ENCODE data around the gene NOL9. TPM values are rescaled to one million over a fixed set of nuclear protein-coding genes. Genes with fewer than 3 reads are reported as not detected.

NOL9 gene
- 10 to 100 TPM; 29.0 to 34.6 TPM for total RNA-seq
- polyA plus RNA-seq (ENCODE audit: insufficient read depth, low read depth, low replicate concordance), result 11.4 TPM
- long read RNA-seq, donor 1, full-length matches to known transcripts, result 2 of 2 reads
- long read RNA-seq, donor 1, partial matches to known transcripts, result 0 of 2 reads
- long read RNA-seq, donor 1, other reads (novel, unspliced or antisense), result 0 of 2 reads
- long read RNA-seq, donor 2, full-length matches to known transcripts, result 2 of 2 reads
- long read RNA-seq, donor 2, partial matches to known transcripts, result 0 of 2 reads
- long read RNA-seq, donor 2, other reads (novel, unspliced or antisense), result 0 of 2 reads

DNA sequence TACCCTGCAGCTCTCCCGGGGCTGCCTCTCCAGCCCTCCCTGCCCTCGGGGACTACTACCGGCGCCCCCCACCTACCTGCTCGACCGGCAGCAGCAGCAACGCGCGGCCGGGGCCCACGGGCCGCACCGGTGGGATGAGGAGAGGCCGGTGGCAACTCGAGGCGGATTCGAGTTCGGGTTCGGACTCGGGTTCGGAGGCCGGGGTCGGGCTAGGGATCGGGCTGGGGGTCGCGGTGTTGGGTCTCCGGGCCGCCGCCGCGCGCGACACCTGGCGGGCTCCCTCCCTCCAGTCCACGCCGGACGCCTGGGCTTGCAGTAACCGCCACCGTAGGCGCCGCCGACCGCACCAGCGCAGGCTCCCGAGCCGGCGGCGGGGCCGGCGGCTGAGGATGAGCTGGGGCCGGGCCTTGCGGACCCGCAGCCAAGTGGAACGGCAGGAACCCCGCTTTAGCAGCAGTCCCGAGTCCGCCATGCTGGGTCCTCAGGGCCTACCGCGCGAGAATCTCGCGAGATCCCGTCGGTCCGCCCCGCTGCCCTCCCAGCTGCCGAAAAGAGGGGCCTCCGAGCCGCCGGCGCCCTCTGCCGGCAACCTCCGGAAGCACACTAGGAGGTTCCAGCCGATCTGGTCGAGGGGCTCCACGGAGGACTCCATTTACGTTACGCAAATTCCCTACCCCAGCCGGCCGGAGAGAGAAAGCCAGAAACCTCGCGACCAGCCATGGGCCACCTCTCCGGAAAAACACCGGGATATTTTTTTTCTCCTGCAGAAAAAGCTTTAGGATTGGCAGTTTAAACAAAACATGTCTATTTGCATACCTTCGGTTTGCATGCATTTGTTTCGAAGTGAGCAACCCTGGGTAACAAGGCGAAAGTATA lies at the start of gene NOL9:
TSS of gene NOL9 (minus strand) at position 483 of the 876 bp plus-strand sequence. CDS start at position 472, 11 bp downstream.
- intact Hi-C loops (cut with DNase I; ENCODE audit: low total_unique reads), result no loop called here
- Histone ChIP-seq H3K27ac (peak within 1 kb of the TSS; percentile 74 to 77), H3K4me1 (peaks cover 21% of the 10 kb centered on the region), H3K4me3 (peak within 1 kb of the TSS; percentile 96 to 97), H3K27me3 (no peaks in the 10 kb centered on the region), H3K36me3 (ENCODE audit: low read depth, missing control alignments) (no peaks in the 10 kb centered on the region), H3K9me3 (no peaks in the 10 kb centered on the region)
- WGBS, 2 donors, result 2 to 5% methylated on average over 23 to 84 of the region's 87 CpGs
- DNase-seq, result peak; percentile 95
- no peak for TF ChIP-seq POLR2A (IDR thresholded peaks at IDR 0.05)
- TF ChIP-seq, protein P1, sequence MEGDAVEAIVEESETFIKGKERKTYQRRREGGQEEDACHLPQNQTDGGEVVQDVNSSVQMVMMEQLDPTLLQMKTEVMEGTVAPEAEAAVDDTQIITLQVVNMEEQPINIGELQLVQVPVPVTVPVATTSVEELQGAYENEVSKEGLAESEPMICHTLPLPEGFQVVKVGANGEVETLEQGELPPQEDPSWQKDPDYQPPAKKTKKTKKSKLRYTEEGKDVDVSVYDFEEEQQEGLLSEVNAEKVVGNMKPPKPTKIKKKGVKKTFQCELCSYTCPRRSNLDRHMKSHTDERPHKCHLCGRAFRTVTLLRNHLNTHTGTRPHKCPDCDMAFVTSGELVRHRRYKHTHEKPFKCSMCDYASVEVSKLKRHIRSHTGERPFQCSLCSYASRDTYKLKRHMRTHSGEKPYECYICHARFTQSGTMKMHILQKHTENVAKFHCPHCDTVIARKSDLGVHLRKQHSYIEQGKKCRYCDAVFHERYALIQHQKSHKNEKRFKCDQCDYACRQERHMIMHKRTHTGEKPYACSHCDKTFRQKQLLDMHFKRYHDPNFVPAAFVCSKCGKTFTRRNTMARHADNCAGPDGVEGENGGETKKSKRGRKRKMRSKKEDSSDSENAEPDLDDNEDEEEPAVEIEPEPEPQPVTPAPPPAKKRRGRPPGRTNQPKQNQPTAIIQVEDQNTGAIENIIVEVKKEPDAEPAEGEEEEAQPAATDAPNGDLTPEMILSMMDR (IDR thresholded peaks at IDR 0.05), result peak; percentile 94 to 99 (median 98)

DNA sequence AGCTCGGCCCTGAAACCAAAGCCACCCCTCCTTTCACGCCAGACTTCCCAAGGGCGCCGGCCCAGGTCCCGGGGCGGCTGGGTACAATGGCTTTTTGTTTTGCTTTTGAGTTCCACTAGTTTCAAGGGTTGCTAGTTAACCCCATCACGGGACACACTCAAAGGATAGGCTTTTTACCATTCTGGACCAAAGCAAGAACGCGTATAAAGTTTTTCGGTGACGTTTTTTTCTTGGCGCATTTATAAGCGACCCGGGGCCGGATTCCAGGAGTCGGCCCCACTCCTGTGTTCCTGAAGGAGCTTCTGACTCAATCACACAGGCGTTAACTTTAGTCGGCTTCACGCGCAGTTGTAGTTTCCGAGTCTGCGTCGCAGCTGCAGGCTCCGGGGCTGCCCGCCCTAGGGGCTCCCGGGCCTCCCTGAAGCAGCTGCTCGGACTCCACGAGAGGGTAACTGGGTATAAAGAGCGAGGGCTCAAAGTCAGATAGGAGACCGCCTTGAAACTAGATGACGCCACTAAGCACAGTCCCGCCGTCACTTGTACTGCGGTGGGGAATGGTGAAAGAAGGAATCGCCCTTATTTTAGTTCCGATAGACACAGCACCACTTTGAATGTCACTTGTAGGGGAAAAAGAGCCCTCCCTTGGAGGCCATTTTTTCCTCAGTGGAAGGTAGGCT lies 49.1 kb upstream of the NOL9 start:
- H3K4me1 ChIP-seq, result peaks cover 36% of the 10 kb centered on the region
- intact Hi-C loops (cut with DNase I; ENCODE audit: low total_unique reads), result no loop called here

DNA sequence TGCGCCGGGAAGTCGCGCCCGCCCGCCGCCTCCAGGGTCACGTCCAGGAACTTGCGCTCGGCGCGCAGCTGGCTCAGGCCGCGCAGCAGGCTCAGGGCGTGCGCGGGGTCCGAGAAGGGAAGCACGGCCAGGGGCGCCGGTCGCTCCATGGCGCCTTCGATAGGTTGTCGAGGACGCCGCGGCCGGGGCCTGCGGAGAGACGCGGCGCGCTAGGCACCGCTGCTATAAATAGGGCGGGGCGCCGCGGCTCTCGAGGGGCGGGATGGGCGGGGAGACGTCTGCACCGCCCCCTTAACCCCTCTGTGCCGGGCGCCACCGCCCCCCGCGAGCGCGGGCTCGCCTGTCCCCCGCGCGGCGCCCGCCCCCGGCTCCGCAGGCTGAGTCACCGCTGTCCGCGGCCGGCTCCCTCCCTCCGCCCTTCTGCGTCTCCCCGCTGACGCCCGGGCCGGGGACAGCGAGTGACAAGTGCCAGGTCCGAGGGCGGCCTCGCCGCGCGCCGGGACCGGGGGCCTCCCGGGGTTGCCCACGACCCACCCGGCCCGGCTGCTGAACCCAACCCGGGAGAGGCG lies 48.4 kb upstream of the NOL9 start, which contains the start of gene KLHL21:
TSS of gene KLHL21 (minus strand) at position 201 of the 569 bp plus-strand sequence. CDS start at position 149, 52 bp downstream.
- Histone ChIP-seq H3K4me3 (peak within 1 kb of the TSS; percentile 96), H3K9me3 (no peaks in the 10 kb centered on the region), H3K27me3 (no peaks in the 10 kb centered on the region), H3K27ac (peak within 1 kb of the TSS; percentile 97 to 99), H3K36me3 (ENCODE audit: low read depth, missing control alignments) (no peaks in the 10 kb centered on the region), H3K4me1 (peaks cover 37% of the 10 kb centered on the region)
- peak; percentile 31 for TF ChIP-seq POLR2A (IDR thresholded peaks at IDR 0.05)
- TF ChIP-seq, protein P1 (IDR thresholded peaks at IDR 0.05), result no peak
- 0 to 1% methylated on average over 6 to 42 of the region's 84 CpGs for WGBS, 2 donors
- intact Hi-C loops (cut with DNase I; ENCODE audit: low total_unique reads), result no loop called here
- DNase-seq, result peak; percentile 89

More for the DNA sequence above, 49.1 kb upstream of the NOL9 start:
- no peaks in the 10 kb centered on the region for H3K9me3 ChIP-seq
- H3K36me3 ChIP-seq (ENCODE audit: low read depth, missing control alignments), result no peaks in the 10 kb centered on the region
- WGBS, 2 donors, result 0% methylated on average over 25 to 36 of the region's 36 CpGs
- no peaks in the 10 kb centered on the region for H3K27me3 ChIP-seq
- peak overlapping the region; percentile 96 for H3K4me3 ChIP-seq
- TF ChIP-seq, protein P1 (IDR thresholded peaks at IDR 0.05), result no peak
- no peak for TF ChIP-seq POLR2A (IDR thresholded peaks at IDR 0.05)
- DNase-seq, result no peak
- peak overlapping the region; percentile 97 to 99 for H3K27ac ChIP-seq

DNA sequence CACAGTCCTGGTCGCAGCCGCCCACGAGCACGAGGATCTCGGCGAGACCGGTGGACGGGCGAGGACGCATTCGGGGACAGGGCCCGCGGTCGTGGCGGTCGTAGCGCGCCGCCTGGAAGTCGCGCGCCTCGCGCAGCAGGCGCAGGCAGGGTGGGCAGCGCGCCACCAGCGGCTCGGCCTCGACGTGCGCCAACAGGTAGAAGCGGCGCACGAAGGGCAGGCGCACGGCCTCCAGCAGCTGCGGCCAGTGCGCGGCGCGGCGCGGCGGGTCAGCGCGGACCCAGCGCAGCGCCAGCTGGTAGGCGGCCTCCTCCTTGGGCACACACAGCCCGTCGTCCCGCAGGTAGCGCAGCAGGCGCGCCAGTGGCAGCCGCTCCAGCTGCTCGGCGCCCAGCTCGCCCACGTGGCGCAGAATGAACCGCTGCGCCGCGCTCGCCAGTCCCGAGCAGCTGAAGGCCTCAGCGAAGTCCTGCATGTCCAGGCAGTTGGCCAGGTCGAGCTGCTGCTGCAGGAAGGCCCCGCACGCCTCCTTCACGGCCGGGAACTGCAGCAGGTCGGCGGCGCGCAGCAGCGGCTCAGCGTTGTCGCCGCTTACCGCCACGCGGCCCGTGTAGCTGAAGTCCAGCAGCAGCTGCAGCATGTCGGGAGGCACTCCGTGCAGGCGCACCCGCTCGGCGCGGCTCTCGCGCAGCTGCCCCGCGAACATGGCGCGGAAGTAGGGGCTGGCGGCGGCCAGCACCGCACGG lies 47.8 kb upstream of the NOL9 start:
- peak overlapping the region; percentile 97 to 99 for H3K27ac ChIP-seq
- no peak for DNase-seq
- no peaks in the 10 kb centered on the region for H3K9me3 ChIP-seq
- intact Hi-C loops (cut with DNase I; ENCODE audit: low total_unique reads), result no loop called here
- no peaks in the 10 kb centered on the region for H3K27me3 ChIP-seq
- peaks cover 43% of the 10 kb centered on the region for H3K4me1 ChIP-seq
- 0% methylated on average over 5 to 39 of the region's 103 CpGs for WGBS, 2 donors
- no peaks in the 10 kb centered on the region for H3K36me3 ChIP-seq (ENCODE audit: low read depth, missing control alignments)
- H3K4me3 ChIP-seq, result peak overlapping the region; percentile 96
- TF ChIP-seq POLR2A (IDR thresholded peaks at IDR 0.05), result no peak
- TF ChIP-seq, protein P1 (IDR thresholded peaks at IDR 0.05), result no peak
